Hematopoietic multipotent progenitor cell treated with erythropoietin and hydrocortisone succinate and interleukin-3 and kit ligand, for 4 days (in vitro differentiated cells): ENCODE results near the gene KIF6.
A peak's percentile ranks its signal among the peaks of the same experiment; 100 is the strongest.

Source experiments
- DNase-seq: peaks from one replicate; pipeline ENCODE4 v3.0.0-alpha.2; 2015

The KIF6 gene

GRCh38 chr6:39366931-39367618 is 358.1 kb downstream of the KIF6 start:
- no peak for DNase-seq

- no peak for DNase-seq
These were observed 359.7 kb downstream of the KIF6 start for GRCh38 chr6:39365281-39366074.

DNA sequence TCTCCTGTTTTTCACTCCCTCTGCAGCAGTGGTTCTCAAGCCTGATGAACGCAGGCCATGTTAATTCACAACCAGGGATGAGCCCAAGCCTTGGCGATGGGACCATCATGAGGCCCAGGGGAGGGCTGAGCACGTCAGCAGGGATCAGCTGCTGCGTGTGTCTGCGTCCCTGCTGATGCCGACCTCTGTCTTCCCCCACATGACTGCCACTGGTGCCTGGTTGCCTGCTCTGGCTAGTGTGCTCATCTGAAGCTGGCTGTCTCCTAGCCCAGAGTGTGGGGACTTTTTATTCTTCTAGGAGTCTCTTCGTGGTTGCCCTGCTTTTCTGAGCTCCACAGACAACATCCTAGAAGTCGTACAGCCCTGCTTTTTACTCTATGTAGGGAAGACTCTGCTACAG is 361.9 kb downstream of the KIF6 start:
- DNase-seq, result no peak

DNA sequence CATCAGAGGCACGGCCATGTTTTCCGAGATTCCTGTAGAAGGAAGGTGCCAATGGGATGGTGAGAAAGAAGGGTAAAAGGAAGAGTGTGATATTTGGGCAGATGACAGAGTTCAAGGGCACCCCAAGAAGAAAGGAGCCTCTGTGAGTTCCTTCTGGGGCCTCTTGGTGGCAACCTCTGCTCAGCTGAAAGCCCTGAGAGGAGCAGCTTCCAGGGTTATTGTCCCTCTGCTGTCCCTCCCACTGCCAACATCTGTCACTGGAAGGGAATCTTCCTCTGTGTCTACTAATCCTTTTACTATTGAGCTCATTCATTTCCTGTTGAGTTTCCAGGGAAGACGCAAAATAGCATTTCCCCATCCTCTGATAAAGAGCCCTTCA is 362.7 kb downstream of the KIF6 start:
- peak; percentile 34 for DNase-seq

DNA sequence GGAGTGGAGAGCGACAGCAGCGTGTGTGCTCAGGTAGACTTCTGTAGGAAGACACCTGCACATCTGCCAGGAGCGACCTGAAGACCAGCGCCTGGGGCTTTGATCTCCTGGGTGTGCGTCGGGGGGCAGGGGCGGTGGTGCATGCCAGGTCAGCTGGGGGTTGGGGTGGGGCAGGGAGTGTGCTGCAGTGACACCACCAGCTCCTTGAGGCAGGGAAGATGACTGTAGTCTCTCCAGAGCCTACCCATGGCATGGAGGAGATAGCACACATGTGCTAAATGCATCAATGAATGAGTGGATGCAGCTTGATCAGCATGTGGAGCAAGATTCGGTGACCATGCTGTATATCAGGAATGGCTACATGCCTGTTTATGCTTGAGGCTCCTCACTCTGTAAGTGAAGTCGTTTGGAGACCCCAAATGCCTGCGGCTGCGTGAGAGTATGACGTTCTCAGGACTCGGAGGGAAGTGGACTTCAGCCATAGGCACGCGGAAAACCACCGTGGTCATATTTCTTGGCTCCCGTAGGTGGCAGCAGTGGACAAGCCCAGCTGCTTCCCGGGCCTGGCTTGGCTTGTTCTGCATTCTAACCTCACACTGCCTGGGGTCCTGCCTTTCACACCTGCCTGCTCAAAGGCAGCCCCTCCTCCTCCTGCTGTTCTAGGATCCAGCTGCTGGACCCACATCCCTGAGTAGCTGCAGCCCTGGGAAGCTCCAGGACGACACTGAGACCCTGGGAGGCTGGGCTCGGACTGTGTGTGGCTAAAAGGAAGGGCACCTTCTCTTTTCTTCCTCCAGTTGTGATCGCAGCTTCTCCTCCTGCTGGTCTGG is 363.3 kb downstream of the KIF6 start:
- peak; percentile 87 for DNase-seq

DNA sequence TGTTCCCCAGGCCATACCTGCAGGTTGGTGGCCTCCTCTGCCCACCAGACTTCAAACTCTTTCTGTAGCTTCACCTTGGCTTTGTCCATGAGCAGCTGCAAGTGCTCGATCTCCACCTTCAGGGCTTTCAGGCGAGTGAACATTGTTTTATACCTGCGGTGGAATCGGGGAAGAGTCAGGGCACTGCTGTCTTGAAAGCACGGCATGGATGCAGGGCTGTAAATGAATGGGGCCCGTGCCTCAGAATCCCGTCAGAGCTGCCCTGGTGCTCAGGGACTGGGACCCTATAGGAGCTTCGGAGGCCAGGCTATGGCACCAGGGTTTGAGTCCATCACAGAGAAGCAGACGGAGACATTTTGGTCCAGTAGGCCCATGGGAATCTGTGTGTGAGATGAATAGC is 364.8 kb downstream of the KIF6 start:
- no peak for DNase-seq

DNA sequence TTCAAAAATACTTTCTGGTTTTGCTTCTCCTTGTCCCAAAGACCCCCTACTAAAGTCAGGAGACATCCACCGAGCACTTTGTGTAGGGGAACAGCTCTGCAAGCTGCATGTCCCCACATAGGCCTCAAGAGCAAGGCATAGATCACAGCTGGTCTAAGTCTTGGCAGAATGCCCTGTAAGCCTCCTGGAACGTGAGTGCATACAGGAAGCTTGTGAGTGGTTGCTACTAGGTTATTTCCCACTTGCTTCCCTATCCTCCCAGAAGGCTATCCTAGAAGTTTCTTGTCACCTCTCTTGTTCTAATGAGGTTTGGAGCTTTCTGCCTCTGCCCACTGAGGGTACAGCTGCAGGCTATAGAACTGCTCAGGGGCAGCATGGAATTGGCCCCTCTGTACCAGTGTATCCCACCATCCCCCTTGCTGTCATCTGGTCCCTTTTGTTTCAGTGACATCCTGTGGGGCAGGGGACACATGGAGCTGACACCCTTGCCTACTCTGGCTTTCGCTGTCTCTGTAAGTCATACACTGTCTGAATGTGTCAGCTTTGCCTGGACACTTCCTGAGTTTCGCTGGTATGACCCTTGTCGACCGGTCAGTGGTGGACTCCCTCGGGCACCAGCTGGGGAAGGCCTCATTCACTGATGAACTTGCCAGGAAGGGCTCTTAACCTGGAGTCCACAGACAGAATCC is 367.1 kb downstream of the KIF6 start:
- peak; percentile 57 for DNase-seq

DNA sequence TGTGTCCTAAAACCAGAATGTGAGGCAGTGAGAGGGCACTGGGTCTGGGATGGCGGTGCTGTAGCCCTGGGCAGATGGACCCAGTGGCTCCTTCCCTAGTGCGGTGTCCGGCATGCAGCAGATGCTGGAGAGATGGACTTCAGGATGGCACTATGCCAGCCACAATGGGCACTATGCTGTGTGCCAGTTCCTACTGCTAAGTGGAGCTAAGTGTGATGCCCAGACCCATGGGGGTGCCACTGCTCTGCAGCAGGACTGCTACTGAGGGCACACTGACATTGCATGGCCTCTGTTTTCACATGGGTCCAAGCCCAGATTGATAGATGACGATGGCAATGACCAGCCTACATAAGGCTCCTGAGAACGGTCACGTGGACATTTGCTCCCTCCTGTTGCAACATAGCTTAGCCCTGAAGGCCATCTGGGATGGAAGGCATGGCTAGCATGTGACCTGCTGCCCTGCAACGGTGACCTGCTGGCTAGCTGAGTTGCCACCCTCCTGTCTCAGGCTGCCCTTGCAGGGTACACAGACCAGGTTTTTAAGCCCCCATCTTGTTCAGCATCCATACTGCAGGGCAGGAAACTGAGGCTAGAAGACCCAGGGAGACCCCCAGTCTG is 371.4 kb downstream of the KIF6 start:
- DNase-seq, result no peak

DNA sequence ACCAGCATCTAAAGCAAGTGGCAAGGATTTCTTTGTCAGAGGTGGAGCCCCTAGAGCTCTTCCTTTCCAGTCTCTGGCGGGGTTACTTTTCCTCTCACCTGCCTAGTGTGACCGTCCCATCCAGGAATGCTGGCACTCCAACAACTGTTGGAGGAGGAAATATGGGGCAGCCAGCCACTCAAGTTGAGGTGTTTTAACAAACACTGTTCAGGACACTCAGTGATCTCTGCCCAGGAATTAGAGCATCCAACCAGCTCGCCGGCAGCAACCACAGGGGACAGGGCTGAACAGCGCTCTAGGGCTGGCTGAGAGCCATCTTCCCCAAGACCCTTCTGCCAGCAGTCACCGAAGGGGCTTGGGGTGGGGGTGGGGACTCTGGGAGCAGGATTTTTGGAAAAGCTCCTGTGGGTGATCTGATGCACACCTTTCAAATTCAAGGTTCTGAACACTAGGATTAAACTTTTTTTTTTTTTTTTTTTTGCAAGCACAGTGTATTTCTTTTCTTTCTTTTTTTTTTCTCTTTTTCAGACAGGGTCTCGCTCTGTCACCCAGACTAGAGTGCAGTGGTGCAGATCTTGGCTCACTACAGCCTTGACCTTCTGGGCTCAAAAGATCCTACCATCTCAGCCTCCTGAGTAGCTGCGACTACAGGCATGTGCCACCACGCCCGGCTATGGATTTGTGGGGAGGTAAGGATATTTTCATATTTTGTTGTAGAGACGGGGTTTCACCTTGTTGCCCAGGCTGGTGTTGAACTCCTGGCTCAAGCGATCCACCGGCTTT is 374.3 kb downstream of the KIF6 start:
- DNase-seq, result no peak

DNA sequence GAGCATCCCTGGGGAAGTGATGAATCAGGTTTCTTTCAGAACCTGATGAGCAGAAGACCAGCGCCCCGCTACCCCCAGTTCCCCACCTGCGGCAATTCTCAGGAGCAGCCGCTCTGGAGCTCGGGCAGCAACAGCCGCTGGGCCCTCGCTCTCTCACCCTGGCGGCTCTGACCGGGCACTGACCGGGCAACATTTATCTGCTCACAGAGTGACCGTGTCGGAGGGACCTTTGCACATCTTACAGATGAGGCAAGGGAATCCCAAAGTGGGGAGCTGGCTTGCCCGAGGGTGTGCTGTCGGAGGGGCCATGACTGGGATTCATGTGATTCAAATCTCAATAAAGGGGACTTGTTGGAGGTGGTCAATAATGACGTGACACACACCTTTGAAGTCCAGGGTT is 376.5 kb downstream of the KIF6 start:
- no peak for DNase-seq

- peak; percentile 80 for DNase-seq
These were observed 377.2 kb downstream of the KIF6 start for GRCh38 chr6:39347906-39348585.

DNA sequence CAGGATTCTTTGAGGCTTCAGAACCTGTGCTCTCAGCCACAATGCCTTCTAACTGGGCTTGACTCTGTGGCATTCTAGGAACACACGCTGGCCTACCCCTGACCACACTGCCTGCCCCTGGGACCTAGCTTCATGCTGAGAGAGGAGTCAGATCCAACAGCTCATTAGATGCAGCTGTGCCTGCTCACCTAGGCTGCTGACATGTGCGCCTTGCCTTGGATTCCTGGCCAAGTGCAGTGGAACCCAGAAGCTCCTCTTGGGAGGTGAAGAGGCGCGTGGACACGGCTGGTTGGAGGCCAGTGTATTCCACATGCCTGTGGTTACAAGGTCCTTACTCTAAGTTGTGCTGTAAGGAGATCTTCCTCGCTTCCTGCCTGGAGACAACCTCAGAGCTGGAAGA is 378.0 kb downstream of the KIF6 start:
- no peak for DNase-seq

- peak; percentile 32 for DNase-seq
These were observed 380.4 kb downstream of the KIF6 start for GRCh38 chr6:39344821-39345280.

DNA sequence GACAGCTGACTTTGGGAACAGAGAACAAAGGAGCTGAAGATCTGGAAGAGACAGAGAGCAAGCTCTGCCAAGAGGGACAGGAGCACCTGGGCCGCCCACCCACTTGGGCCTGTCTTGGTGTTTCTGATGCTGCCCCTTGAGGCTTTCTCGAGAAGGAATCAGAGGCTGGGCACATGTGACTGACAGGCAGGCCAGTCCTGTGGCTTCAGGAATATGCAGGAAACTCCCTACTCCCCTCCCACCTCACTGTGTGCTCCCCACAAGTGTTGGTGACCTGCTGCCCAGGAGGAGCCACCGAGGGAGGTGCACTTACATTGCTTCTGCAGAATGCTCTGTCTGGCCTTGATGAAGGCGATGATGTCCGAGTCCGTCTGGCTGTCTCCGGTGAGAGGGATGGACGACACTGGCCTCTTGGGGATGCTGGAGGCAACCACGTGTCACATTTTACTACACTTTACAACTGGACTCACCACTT is 381.8 kb downstream of the KIF6 start:
- DNase-seq, result no peak

GRCh38 chr6:39342692-39343395 is 382.4 kb downstream of the KIF6 start:
- DNase-seq, result peak; percentile 32

DNA sequence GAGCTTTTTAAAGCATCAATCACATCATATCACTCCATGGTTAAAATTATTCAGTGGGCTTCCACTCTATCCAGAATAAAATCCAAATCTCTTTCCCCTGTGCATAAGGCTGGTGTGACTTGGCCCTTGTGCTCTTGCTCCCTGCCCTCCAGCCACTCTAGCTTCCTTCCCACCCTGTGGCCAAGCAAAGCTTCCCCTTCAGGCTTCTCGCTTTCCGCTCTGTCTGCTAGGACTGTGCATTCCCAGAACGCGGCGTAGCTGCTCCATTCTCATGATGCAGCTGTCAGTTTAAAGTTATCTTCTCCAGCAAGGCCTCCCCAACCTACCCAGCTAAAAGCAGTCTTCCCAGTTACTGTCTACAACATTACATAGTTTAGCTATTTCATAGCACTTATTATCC is 383.3 kb downstream of the KIF6 start:
- DNase-seq, result no peak

DNA sequence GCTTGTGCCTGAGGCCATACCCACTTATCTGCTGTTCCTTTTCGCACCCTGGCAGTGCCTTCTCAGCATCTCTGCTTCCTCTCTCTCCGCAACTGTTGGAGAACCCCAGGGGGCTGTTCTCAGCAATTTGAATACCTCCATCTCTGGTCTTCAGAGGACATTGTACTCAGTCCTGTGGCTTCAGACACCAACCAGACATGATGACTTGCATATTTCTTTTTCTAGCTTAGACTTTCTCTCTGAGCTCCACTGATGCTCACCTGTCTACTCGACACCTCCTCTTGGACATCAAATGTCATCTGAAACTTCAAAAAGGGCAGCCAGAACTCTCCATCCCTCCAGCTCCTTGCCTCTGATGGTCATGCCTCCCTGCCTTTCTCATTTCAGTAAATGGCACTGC is 383.9 kb downstream of the KIF6 start:
- DNase-seq, result no peak

DNA sequence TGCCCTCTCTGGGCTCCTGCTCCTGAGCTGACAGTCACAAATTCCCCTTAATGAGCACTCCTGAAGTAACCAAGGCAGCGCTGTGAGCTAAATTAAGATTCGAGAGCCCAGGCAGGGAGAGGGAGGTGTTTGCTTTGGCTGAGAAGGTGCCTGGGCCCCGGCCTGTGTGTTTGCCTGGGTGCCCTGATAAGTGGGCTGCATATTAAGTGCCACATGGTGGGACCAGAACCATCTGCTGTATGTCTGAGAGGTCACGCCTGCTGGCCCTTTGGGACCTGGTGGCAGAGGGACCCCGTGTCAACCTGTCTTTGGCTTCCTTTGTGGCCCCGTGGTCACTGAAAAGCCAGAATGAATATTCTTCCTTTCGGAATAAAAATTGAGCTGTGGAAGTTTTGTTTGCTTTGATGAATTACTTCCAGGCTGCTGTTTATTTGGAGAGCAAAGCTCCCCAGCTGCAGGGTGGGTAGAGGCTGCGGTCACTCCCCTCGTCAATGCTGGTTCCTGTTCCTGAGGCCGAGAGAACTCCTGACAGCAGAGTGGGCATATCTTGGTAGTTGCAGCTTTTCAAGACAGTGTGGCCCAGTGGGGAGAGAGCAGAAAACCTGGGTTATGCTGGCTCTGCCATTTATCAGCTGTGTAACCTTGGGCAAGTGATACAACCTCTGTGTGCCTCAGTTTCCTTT is 385.2 kb downstream of the KIF6 start:
- DNase-seq, result peak; percentile 78

DNA sequence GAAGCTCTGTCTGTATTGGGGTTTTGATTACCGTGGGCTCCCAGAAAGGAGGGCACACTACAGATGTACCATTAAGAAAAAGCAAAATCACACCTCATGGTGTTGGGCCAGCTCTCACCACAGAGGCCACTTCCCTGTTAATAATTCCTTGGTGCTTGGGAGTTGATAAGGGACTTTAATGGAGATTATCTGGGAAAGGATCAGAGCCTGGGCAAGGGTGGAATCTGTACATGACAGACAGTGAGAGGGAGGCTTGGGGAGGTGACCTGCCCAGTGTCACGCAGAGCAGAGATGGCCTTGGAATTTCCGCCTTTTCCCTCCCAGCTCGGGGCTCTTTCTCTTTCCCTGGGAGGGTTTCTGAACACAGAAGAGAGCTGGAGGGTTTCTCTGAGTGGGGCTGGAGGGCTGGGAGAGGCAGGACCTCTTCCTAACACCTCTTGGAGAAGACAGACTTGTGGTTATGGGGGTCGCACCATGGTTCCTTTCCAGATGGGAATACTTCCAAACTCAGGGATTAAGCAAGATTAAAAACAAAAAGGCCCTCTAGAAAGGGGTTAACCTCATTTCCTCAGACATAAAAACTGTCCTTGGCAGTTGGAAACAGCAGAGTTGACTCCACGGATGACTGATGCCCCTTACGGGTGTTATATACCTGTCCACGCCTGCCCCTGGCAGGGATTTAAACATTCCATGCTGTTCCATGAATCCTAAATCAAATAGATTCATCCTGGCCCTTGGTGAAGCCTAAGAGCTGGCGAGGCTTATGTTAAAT is 385.9 kb downstream of the KIF6 start:
- no peak for DNase-seq
